ENCODE measurements around the gene INSR.

The INSR gene

GRCh38 chr19:7293762-7294557 lies at the start of gene INSR:
TSS of gene INSR (minus strand) at chr19:7294414. CDS start at chr19:7293891, 523 bp downstream.
- no peaks in the 10 kb centered on the region for H3K36me3 ChIP-seq (ENCODE audit: insufficient read depth, low read length)
- 0 out of 2 replicates have a peak, but pooled peaks cover 2% of the 10 kb centered on the region for H3K4me1 ChIP-seq (ENCODE audit: insufficient read depth, low read length)
- H3K9me3 ChIP-seq (ENCODE audit: control insufficient read depth, insufficient read depth, low read length) = no peaks in the 10 kb centered on the region
- peak within 1 kb of the TSS; percentile 78 for H3K9ac ChIP-seq (ENCODE audit: low read depth, low read length)

- H3K9ac ChIP-seq (ENCODE audit: low read depth, low read length) = no peak overlapping the region
- no peaks in the 10 kb centered on the region for H3K9me3 ChIP-seq (ENCODE audit: control insufficient read depth, insufficient read depth, low read length)
- no peaks in the 10 kb centered on the region for H3K36me3 ChIP-seq (ENCODE audit: insufficient read depth, low read length)
- H3K4me1 ChIP-seq (ENCODE audit: insufficient read depth, low read length) = no peaks in the 10 kb centered on the region; the same call in 1 of the 2 replicates
Measured at GRCh38 chr19:7342143-7342542, 47.9 kb upstream of the INSR start.

GRCh38 chr19:7340959-7341837 lies 47.0 kb upstream of the INSR start:
- no peaks in the 10 kb centered on the region for H3K9me3 ChIP-seq (ENCODE audit: control insufficient read depth, insufficient read depth, low read length)
- H3K4me1 ChIP-seq (ENCODE audit: insufficient read depth, low read length) = no peaks in the 10 kb centered on the region; the same call in 1 of the 2 replicates
- H3K9ac ChIP-seq (ENCODE audit: low read depth, low read length) = no peak overlapping the region
- H3K36me3 ChIP-seq (ENCODE audit: insufficient read depth, low read length) = no peaks in the 10 kb centered on the region

- Histone ChIP-seq H3K4me1 (ENCODE audit: insufficient read depth, low read length) (no peaks in the 10 kb centered on the region), H3K9ac (ENCODE audit: low read depth, low read length) (no peak overlapping the region), H3K36me3 (ENCODE audit: insufficient read depth, low read length) (no peaks in the 10 kb centered on the region), H3K9me3 (ENCODE audit: control insufficient read depth, insufficient read depth, low read length) (no peaks in the 10 kb centered on the region)
Measured at GRCh38 chr19:7337380-7338194, 43.4 kb upstream of the INSR start.

GRCh38 chr19:7336321-7336973 lies 42.2 kb upstream of the INSR start:
- Histone ChIP-seq H3K9me3 (ENCODE audit: control insufficient read depth, insufficient read depth, low read length) (no peaks in the 10 kb centered on the region; the same call in 1 of the 2 replicates), H3K36me3 (ENCODE audit: insufficient read depth, low read length) (no peaks in the 10 kb centered on the region), H3K9ac (ENCODE audit: low read depth, low read length) (no peak overlapping the region), H3K4me1 (ENCODE audit: insufficient read depth, low read length) (no peaks in the 10 kb centered on the region)

- Histone ChIP-seq H3K9me3 (ENCODE audit: control insufficient read depth, insufficient read depth, low read length) (no peaks in the 10 kb centered on the region; the same call in 1 of the 2 replicates), H3K9ac (ENCODE audit: low read depth, low read length) (no peak overlapping the region), H3K4me1 (ENCODE audit: insufficient read depth, low read length) (no peaks in the 10 kb centered on the region), H3K36me3 (ENCODE audit: insufficient read depth, low read length) (no peaks in the 10 kb centered on the region)
Measured at GRCh38 chr19:7333198-7334118, 39.2 kb upstream of the INSR start.

GRCh38 chr19:7331446-7331845 lies 37.2 kb upstream of the INSR start:
- Histone ChIP-seq H3K9ac (ENCODE audit: low read depth, low read length) (no peak overlapping the region), H3K36me3 (ENCODE audit: insufficient read depth, low read length) (no peaks in the 10 kb centered on the region), H3K4me1 (ENCODE audit: insufficient read depth, low read length) (no peaks in the 10 kb centered on the region), H3K9me3 (ENCODE audit: control insufficient read depth, insufficient read depth, low read length) (no peaks in the 10 kb centered on the region; the same call in 1 of the 2 replicates)

GRCh38 chr19:7328647-7329046 lies 34.4 kb upstream of the INSR start:
- Histone ChIP-seq H3K9ac (ENCODE audit: low read depth, low read length) (no peak overlapping the region), H3K9me3 (ENCODE audit: control insufficient read depth, insufficient read depth, low read length) (no peaks in the 10 kb centered on the region; the same call in 1 of the 2 replicates), H3K4me1 (ENCODE audit: insufficient read depth, low read length) (no peaks in the 10 kb centered on the region), H3K36me3 (ENCODE audit: insufficient read depth, low read length) (no peaks in the 10 kb centered on the region)

- no peaks in the 10 kb centered on the region for H3K36me3 ChIP-seq (ENCODE audit: insufficient read depth, low read length)
- H3K9me3 ChIP-seq (ENCODE audit: control insufficient read depth, insufficient read depth, low read length) = no peaks in the 10 kb centered on the region; the same call in 1 of the 2 replicates
- no peak overlapping the region for H3K9ac ChIP-seq (ENCODE audit: low read depth, low read length)
- H3K4me1 ChIP-seq (ENCODE audit: insufficient read depth, low read length) = no peaks in the 10 kb centered on the region
Measured at GRCh38 chr19:7327802-7328201, 33.6 kb upstream of the INSR start.

- Histone ChIP-seq H3K4me1 (ENCODE audit: insufficient read depth, low read length) (no peaks in the 10 kb centered on the region), H3K9ac (ENCODE audit: low read depth, low read length) (no peak overlapping the region), H3K9me3 (ENCODE audit: control insufficient read depth, insufficient read depth, low read length) (no peaks in the 10 kb centered on the region), H3K36me3 (ENCODE audit: insufficient read depth, low read length) (no peaks in the 10 kb centered on the region)
Measured at GRCh38 chr19:7326105-7326877, 32.1 kb upstream of the INSR start.

- no peaks in the 10 kb centered on the region for H3K36me3 ChIP-seq (ENCODE audit: insufficient read depth, low read length)
- no peak overlapping the region for H3K9ac ChIP-seq (ENCODE audit: low read depth, low read length)
- H3K4me1 ChIP-seq (ENCODE audit: insufficient read depth, low read length) = no peaks in the 10 kb centered on the region
- H3K9me3 ChIP-seq (ENCODE audit: control insufficient read depth, insufficient read depth, low read length) = no peaks in the 10 kb centered on the region
Measured at GRCh38 chr19:7318176-7318575, 24.0 kb upstream of the INSR start.

- no peaks in the 10 kb centered on the region for H3K9me3 ChIP-seq (ENCODE audit: control insufficient read depth, insufficient read depth, low read length)
- H3K9ac ChIP-seq (ENCODE audit: low read depth, low read length) = no peak overlapping the region
- no peaks in the 10 kb centered on the region for H3K4me1 ChIP-seq (ENCODE audit: insufficient read depth, low read length)
- H3K36me3 ChIP-seq (ENCODE audit: insufficient read depth, low read length) = no peaks in the 10 kb centered on the region
Measured at GRCh38 chr19:7312816-7313215, 18.6 kb upstream of the INSR start.

Measured in ES-I3 (cell line).